Testis (tissue), 3 donors: ENCODE data around the gene ARHGAP25. TPM values are rescaled to one million over a fixed set of nuclear protein-coding genes. Genes with fewer than 3 reads are reported as not detected.

ENCODE experiments used
- DNase-seq: peaks from one replicate; pipeline ENCODE4 v3.0.0-alpha.2; 2019
- H3K27ac ChIP-seq, 2 donors: fragments of 200-600 bp; sonication (generic); one replicate each; pipeline ENCODE4 v1.5.1; 2019
- H3K27me3 ChIP-seq: fragments of 200-600 bp; sonication (generic); one replicate; pipeline ENCODE4 v1.5.1; 2019
- H3K36me3 ChIP-seq: fragments of 200-600 bp; sonication (generic); one replicate; pipeline ENCODE4 v1.5.1; 2017; ENCODE audit warnings: low read depth; ENCODE audit errors: missing control alignments
- H3K4me1 ChIP-seq: fragments of 200-600 bp; sonication (generic); one replicate; pipeline ENCODE4 v1.5.1; 2019
- H3K4me3 ChIP-seq, 2 donors: fragments of 200-600 bp; sonication (generic); one replicate each; pipeline ENCODE4 v1.5.1; 2017 to 2019
- H3K9me3 ChIP-seq: fragments of 200-600 bp; sonication (generic); one replicate; pipeline ENCODE4 v1.5.1; 2017
- CTCF ChIP-seq, 3 experiments: fragments of 450-650 bp in 2 of 3; fragments of 200-600 bp in 1 of 3; sonication (generic) in 1 of 3; IDR thresholded peaks; one replicate each; pipeline ENCODE4 v1.5.1; 2016 to 2019; ENCODE audit warnings: antibody characterized with exemption in 3 of 3, mild to moderate bottlenecking in 2 of 3, moderate library complexity in 1 of 3
- POLR2A ChIP-seq: fragments of 450-650 bp; IDR thresholded peaks from one replicate; pipeline ENCODE4 v1.6.1; 2017; ENCODE audit warnings: antibody characterized with exemption, mild to moderate bottlenecking, moderate library complexity
- WGBS, 2 donors: methylation state at CpG; one replicate each; pipeline ENCODE4 v1.1.5; 2018; 5-methylcytosine and 5-hydroxymethylcytosine counted together
- intact Hi-C: fragments of 100-400 bp; cut with DNase I; formaldehyde crosslinking; loops from one replicate; pipeline ENCODE4 v1.15.1; 2023; ENCODE audit warnings: low total_unique reads
- polyA plus RNA-seq: library from polyadenylated mRNA; stranded (reverse); fragments of 350-450 nt; fragmentation: Illumina TruSeq; extraction: RNeasy Lipid Tissue Mini Kit (QIAGEN cat#74804); gene quantifications from one replicate; pipeline ENCODE4 v1.2.3, GENCODE V29; 2014; ENCODE audit warnings: low read depth, low replicate concordance; ENCODE audit not compliant: insufficient read depth
- total RNA-seq, 2 donors: library from RNA; depleted of rRNA; stranded (reverse); fragments of >200 nt; gene quantifications; one replicate each; pipeline ENCODE4 v1.2.3, GENCODE V29; 2016

The ARHGAP25 gene
- total and polyA plus RNA-seq, 3 donors from 2014 or later, result 6.2 to 8.2 (median 6.7) TPM

- H3K36me3 ChIP-seq, result no peaks in the 10 kb centered on the region
- DNase-seq, result no peak
- intact Hi-C loops, result no loop called here
- TF ChIP-seq POLR2A (no peak), CTCF (IDR thresholded peaks at IDR 0.05) (no peak)
- H3K27me3 ChIP-seq, result no peaks in the 10 kb centered on the region
- 75 to 80% methylated on average over 3 of the region's 3 CpGs for WGBS, 2 donors
- no peaks in the 10 kb centered on the region for H3K9me3 ChIP-seq
- H3K27ac ChIP-seq, result no peak overlapping the region
- no peaks in the 10 kb centered on the region for H3K4me1 ChIP-seq
- no peak overlapping the region for H3K4me3 ChIP-seq
Measured at GRCh38 chr2:68720665-68721064, 13.9 kb upstream of the ARHGAP25 start.

GRCh38 chr2:68721482-68722101 lies 13.0 kb upstream of the ARHGAP25 start:
- 80 to 85% methylated on average over 8 of the region's 8 CpGs for WGBS, 2 donors
- DNase-seq, result no peak
- no peaks in the 10 kb centered on the region for H3K27me3 ChIP-seq
- no peak overlapping the region for H3K27ac ChIP-seq
- no peak overlapping the region for H3K4me3 ChIP-seq
- no peaks in the 10 kb centered on the region for H3K9me3 ChIP-seq
- H3K4me1 ChIP-seq, result no peaks in the 10 kb centered on the region
- intact Hi-C loops, result no loop called here
- H3K36me3 ChIP-seq, result no peaks in the 10 kb centered on the region
- TF ChIP-seq CTCF (IDR thresholded peaks at IDR 0.05), result no peak
- no peak for TF ChIP-seq POLR2A

- Histone ChIP-seq H3K36me3 (no peaks in the 10 kb centered on the region), H3K9me3 (no peaks in the 10 kb centered on the region), H3K4me1 (no peaks in the 10 kb centered on the region), H3K4me3 (no peak overlapping the region), H3K27ac (no peak overlapping the region), H3K27me3 (no peaks in the 10 kb centered on the region)
- intact Hi-C loops, result no loop called here
- WGBS, 2 donors, result 80 to 83% methylated on average over 8 of the region's 8 CpGs
- TF ChIP-seq POLR2A, result no peak
- TF ChIP-seq CTCF (IDR thresholded peaks at IDR 0.05), result no peak
- no peak for DNase-seq
Measured at GRCh38 chr2:68722712-68723111, 11.9 kb upstream of the ARHGAP25 start.

GRCh38 chr2:68723181-68723580 lies 11.4 kb upstream of the ARHGAP25 start:
- 94 to 95% methylated on average over 2 of the region's 2 CpGs for WGBS, 2 donors
- H3K4me3 ChIP-seq, result no peak overlapping the region
- H3K4me1 ChIP-seq, result no peaks in the 10 kb centered on the region
- intact Hi-C loops, result no loop called here
- DNase-seq, result no peak
- no peaks in the 10 kb centered on the region for H3K27me3 ChIP-seq
- no peak overlapping the region for H3K27ac ChIP-seq
- H3K36me3 ChIP-seq, result no peaks in the 10 kb centered on the region
- TF ChIP-seq CTCF (IDR thresholded peaks at IDR 0.05) (no peak), POLR2A (no peak)
- H3K9me3 ChIP-seq, result no peaks in the 10 kb centered on the region

- WGBS, 2 donors, result 76 to 85% methylated on average over 6 of the region's 6 CpGs
- Histone ChIP-seq H3K4me3 (no peak overlapping the region), H3K4me1 (no peaks in the 10 kb centered on the region), H3K36me3 (no peaks in the 10 kb centered on the region), H3K9me3 (no peaks in the 10 kb centered on the region), H3K27me3 (no peaks in the 10 kb centered on the region), H3K27ac (no peak overlapping the region)
- TF ChIP-seq POLR2A (no peak), CTCF (IDR thresholded peaks at IDR 0.05) (no peak)
- no peak for DNase-seq
- intact Hi-C loops, result no loop called here
Measured at GRCh38 chr2:68726100-68726499, 8.5 kb upstream of the ARHGAP25 start.
